GM18858 (cell line): ENCODE measurements around the gene CAMK2A.
"Not testable (repeated sequence)": the region's sequence is repeated elsewhere in the genome, so short reads cannot be mapped to it uniquely, and the experiment has no call there.

ENCODE experiments used
- ATAC-seq: cut with Tn5 transposase; IDR thresholded peaks from one replicate; pipeline ENCODE4 v1.9.1; 2021; ENCODE audit not compliant: unreplicated experiment

The CAMK2A gene

DNA sequence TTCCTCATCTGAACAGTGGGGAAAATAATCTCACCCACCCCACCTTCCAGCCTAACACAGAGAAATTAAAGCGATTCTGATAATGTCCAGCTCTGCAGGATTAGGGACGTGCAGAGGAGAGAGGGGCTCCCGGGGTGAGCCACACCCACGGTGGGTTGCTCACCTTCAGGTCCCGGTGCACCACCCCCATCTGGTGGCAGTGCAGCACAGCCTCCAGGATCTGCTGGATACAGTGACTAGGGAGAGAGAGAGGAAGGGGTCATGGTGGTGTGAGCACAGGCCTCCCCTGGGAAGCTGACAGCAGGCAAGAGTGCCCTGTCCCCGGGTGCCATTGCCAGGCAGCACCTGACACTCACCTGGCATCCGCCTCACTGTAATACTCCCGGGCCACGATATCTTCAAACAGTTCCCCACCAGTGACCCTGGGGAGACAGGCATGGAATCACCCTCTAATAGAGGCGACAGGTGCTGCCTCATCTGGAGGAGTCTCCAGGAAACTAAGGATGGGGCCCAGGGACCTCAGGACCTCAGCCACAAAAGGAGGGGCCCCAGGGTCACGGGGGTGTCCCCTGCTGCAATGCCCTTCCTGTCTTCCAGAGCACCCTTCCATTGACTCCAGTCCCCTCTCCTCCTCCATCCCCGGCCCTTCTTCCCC, 33.0 kb downstream of the CAMK2A start:
- no peak for ATAC-seq

DNA sequence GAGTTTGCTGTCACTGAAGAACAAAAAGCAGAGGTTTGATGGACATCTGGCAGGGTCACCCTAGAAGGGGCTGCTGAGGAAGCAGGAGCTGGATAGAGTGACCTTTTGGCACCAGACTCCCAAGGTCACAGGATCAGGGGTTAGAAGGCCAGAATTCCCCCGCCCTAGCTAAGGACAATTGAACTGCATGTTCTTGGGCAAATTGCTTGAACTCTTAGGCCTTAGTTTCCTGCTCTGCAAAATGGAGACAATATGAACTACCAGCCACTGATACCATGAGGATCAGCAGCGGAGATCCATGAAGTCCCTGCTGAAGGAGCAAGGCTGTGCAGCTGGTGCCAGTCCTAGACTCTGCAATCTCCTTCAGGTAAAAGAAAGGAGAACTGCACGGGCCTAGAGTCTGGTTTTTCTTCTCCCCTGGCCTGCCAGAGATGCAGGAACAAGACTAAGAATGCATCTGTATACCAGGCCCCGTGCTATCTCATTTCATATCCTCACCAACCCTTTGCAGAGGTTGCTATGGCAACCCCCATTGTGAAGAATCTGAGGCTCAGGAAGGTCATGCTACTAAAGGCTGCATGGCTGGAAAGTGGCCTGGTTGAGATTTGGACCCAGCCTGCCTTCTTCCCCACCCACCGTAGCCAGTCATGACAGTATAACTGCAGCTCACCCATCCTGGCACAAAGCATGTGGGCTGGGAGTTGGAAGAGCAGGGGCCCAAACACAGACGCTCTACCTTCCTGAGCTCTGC, 33.7 kb downstream of the CAMK2A start:
- ATAC-seq: no peak

- no peak for ATAC-seq
These were observed 34.8 kb downstream of the CAMK2A start for GRCh38 chr5:150254774-150255173.

DNA sequence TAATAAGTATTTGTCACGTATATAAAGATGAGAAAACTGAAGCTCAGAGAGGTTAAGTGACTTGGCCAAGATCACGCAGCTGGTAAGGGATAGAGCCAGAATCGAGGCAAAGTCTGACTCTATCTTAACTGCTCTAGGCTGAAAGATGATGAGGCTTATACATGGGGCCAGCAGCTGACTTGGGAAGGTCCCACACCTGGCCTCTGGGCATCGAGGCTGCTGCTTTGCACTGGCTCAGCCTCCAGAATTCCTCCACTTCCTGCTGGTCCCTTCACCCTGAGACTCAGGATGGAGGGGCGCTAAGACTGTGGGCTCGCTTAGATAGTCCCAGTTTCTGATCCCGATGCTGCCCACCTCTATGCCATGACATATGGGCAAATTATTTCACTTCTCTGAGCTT, 35.2 kb downstream of the CAMK2A start:
- no peak for ATAC-seq

DNA sequence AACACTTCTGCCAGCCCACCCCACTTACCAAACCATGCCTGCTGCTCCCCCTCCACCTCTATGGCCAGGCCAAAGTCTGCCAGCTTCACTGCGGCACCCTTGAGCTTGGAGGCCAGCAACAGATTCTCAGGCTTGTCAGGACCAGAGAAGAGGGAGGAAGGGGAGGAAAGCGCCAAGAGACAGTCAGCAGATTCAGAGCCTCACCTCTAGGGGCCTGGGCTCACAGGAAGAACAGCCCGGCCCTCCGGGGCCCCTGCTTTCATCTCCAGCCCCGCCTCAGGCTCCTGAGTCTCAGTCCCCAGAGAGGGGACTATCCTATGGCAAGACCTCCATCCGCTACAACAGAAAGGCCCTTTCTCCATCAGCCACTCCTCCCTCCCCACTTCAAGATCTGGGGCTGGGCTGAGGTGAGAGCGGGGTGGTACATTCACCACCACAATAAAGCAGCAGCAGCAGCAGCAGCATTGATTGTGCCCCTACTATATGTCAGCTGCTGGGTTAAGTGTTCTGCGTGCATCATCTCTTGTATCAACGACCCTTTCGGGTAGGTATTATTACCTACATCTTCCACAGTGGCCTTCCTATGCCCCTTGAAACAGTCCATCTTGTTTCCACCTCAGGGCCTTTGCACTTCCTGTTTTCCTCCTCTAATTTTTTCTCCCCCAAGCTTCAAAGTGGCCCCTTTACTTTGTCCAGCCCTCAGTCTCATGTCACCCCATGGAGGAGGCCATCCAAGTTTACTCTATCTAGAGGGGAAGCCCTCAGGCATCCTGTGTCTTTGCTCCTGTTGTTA, 36.0 kb downstream of the CAMK2A start:
- no peak for ATAC-seq

DNA sequence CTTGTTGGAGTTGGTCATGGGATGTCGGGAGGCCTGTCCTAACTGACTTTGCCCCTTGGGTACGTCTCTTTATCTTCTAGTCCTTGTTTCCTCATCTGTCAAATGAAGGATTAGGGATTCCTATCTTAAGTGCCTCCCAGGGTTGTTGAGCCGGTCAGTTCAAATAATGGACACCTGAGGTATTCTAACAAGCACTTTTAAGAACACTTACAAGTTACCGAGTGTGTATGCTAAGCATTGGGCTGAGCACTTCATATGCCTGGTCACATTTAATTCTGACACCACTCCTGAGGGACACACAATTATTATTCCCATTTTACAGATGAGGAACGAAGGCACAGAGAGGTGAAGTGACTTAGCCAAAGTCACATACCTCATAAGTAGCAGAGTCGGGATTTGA, 37.1 kb downstream of the CAMK2A start:
- ATAC-seq: no peak

- no peak for ATAC-seq
These were observed 38.1 kb downstream of the CAMK2A start for GRCh38 chr5:150251504-150251903.

DNA sequence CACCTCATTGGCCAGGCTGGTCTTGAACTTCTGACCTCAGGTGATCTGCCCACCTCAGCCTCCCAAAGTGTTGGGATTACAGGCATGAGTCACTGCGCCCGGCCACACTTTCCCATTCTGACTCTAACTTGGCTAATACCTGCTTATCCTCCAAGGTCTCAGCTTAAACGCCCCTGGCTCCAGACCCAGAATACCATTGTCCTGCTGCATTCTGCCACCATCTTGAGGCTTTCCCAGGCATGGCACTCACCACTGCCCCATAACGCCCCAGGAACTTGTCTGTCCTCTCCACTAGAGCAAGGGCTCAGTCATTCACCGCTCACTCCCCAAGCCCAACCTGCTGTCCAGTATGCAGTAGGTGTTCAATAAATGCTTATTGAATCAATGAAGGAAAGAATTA, 39.8 kb downstream of the CAMK2A start:
- no peak for ATAC-seq

GRCh38 chr5:150248946-150249345, 40.6 kb downstream of the CAMK2A start:
- ATAC-seq: no peak

DNA sequence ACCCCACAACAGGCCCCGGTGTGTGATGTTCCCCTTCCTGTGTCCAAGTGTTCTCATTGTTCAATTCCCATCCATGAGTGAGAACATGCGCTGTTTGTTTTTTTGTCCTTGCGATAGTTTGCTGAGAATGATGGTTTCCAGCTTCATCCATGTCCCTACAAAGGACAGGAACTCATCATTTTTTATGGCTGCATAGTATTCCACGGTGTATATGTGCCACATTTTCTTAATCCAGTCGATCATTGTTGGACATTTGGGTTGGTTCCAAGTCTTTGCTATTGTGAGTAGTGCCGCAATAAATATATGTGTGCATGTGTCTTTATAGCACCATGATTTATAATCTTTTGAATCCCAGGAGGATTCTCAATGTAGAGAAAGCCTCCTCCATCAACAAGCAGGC, 41.1 kb downstream of the CAMK2A start:
- ATAC-seq: not testable (repeated sequence)

DNA sequence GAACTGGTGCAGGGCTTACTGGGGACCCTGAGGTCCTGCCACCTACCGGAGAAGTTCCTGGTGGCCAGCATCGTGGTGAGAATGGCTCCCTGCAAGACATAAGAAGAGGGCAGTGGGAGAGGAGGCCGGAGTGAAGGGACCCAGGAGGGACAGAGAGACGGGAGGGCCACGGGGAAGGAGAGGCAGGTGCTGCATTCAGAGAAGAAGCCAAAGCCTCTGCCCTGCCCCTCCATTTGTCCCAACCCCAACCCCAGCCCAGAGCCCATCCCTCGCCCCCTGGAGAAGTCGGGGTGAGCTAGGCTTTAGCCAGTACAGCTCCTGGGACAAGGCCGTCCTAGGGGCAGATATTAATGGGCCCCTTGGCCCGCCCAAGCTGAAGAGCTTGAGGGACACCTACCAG, 41.8 kb downstream of the CAMK2A start:
- no peak for ATAC-seq

DNA sequence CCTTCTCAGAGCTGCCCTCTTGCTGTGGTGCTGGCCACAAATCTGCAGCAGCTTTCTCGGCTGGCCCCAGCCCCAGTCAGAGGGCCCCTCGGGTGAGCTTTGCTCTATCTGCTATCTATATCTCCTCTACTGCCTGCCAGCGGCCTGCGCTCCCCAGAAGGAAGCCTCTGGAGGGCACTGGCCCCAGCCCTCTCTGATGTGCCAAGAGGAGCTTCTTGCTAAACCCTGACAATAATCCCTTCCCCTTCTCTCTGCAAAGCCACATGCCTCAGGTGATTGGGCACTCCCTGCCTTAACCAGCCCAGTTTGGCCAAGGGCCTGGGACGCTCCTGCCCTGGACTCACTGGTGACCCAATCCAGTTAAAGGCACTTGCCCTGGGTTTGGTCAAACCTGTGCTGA, 42.7 kb downstream of the CAMK2A start:
- no peak for ATAC-seq

GRCh38 chr5:150246429-150246828, 43.1 kb downstream of the CAMK2A start:
- no peak for ATAC-seq

DNA sequence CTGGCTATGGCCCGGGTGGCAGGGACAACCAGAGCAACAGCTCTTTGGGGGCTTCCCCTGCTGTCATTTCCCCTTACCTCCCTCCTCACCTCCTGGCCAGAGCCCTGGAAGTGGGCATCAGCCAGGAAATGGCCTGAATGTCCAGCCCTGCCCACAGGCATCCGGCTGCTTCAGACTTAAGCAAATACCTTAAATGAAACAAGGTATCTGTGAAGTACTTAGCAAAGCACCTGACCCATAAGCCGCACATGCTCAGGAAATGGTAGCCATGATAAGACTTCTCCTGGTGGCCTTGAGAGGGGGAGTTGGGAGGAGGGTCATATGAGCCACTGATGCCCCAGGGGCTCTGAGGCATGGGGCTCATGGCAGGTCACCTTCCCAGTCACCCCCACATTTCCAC, 43.8 kb downstream of the CAMK2A start:
- ATAC-seq: no peak

- no peak for ATAC-seq
These were observed 44.3 kb downstream of the CAMK2A start for GRCh38 chr5:150245111-150245789.

GRCh38 chr5:150244209-150244608, 45.4 kb downstream of the CAMK2A start:
- ATAC-seq: no peak

GRCh38 chr5:150243590-150243989, 46.0 kb downstream of the CAMK2A start:
- no peak for ATAC-seq

DNA sequence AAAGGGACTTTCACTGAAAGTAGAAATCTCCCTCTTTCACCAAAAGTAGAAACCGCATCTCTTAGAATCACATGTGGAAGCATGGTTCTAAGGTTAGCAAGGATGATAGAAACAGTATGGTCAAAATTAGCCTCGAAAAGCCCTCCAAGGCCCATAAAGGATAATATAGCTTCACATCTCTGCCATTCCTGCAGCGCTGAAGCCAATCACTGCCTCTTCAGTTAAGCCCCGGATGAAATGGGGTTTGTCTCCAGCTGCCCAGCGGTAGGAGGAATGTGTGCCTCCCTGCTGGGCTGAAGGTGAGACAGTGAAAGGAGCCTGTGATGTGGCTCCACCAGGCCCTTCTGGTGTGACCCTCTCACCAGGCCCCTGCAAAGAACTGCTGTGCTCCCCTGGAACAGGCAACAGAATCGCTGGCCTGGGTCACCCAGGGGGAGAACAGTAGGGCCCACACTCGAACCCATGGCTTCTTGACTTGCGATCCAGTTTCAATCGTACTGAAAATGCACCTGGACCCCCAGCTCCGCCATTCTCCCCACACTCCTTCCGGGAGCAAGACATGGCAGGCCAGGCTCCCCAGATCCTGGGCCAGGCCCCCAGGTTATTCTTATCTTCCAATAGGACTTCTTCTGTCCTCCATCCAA, 47.2 kb downstream of the CAMK2A start:
- no peak for ATAC-seq

DNA sequence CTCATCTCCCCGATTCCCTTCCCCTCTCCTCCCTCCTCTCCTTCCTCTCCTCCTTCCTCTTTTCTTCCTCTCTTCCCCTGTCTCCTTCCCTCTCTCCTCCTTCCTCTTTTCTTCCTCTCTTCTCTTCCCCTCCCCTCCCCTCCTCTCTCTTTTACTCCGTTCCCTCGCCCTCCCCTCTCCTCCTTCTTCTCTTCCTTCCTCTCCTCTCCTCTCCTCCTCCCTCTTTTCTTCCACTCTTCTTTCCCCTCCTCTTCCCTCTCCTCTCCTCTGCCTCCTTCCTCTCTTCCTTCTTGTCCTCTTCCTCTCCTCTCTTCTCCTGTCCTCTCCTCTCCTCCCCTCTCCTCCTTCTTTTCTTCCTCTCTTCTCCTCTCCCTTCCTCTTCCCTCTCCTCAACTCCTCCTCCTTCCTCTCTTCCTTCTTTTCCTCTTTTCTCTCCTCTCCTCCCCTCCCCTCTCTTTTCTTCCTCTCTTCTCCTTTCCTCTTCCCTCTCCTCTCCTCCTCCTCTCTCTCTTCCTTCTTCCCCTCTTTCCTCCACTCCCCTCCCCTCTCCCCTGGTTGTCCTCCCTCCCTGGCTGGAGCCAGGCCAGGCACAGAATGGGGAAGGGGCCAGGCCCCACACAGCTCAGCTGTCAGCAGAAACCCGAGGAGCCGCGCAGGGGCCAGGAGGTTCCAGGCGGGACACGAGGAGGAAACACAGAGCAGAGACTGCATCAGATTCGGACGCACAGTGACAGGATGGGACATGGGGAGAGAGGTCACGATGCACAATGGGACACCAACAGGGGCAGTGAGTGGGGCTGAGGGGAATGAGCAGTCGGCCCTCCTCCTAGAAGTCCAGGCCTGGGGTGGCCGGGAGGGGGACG, 48.0 kb downstream of the CAMK2A start:
- ATAC-seq: no peak

- ATAC-seq: no peak
These were observed 49.8 kb downstream of the CAMK2A start for GRCh38 chr5:150239794-150240122.
